G401 (cell line): Measurements from ENCODE around the gene ISL1. TPM values are rescaled to one million over a fixed set of nuclear protein-coding genes. Genes with fewer than 3 reads are reported as not detected.

Experiments
- DNase-seq: peaks from one replicate; pipeline ENCODE4 v3.0.0-alpha.2; 2015; ENCODE audit warnings: low spot score
- in situ Hi-C: cut with HindIII; loops from 2 replicates; pipeline ENCODE4 v1.10.0; 2016; ENCODE audit warnings: low sequenced_read_pairs, mixed read lengths
- total RNA-seq: library from RNA; depleted of rRNA; stranded (reverse); fragments of >200 nt; shearing (Covaris generic); gene quantifications from 2 replicates; pipeline ENCODE4 v1.2.3, GENCODE V29; 2014

ISL1 gene
- total RNA-seq, 1 experiment from 2014 or later: not detected

GRCh38 chr5:51385216-51385615, 2.0 kb downstream of the ISL1 start:
- DNase-seq: no peak
- in situ Hi-C loops: no loop called here

- DNase-seq: no peak
Observed at GRCh38 chr5:51386916-51387883, 4.0 kb downstream of the ISL1 start.

GRCh38 chr5:51387884-51388275, 4.6 kb downstream of the ISL1 start:
- in situ Hi-C loops: no loop called here
- DNase-seq: no peak

More at GRCh38 chr5:51386916-51387883, 4.0 kb downstream of the ISL1 start:
- in situ Hi-C loops: no loop called here

- in situ Hi-C loops: no loop called here
- no peak for DNase-seq
Observed at GRCh38 chr5:51388488-51389287, 5.4 kb downstream of the ISL1 start.

- in situ Hi-C loops: no loop called here
- DNase-seq: no peak
Observed at GRCh38 chr5:51389288-51389576, 6.0 kb downstream of the ISL1 start.

- DNase-seq: no peak
- in situ Hi-C loops: no loop called here
Observed at GRCh38 chr5:51389577-51390463, 6.6 kb downstream of the ISL1 start.

- in situ Hi-C loops: no loop called here
- no peak for DNase-seq
Observed at GRCh38 chr5:51391175-51391574, 7.9 kb downstream of the ISL1 start.

- in situ Hi-C loops: no loop called here
- DNase-seq: no peak
Observed at GRCh38 chr5:51392689-51393199, 9.5 kb downstream of the ISL1 start.

- in situ Hi-C loops: no loop called here
- no peak for DNase-seq
Observed at GRCh38 chr5:51394609-51395008, 11.4 kb downstream of the ISL1 start.

GRCh38 chr5:51395245-51395644, 12.0 kb downstream of the ISL1 start:
- no peak for DNase-seq
- in situ Hi-C loops: no loop called here

- in situ Hi-C loops: no loop called here
- no peak for DNase-seq
Observed at GRCh38 chr5:51395666-51396356, 12.6 kb downstream of the ISL1 start.

GRCh38 chr5:51396797-51397196, 13.5 kb downstream of the ISL1 start:
- in situ Hi-C loops: no loop called here
- no peak for DNase-seq

- in situ Hi-C loops: no loop called here
- DNase-seq: no peak
Observed at GRCh38 chr5:51397996-51398395, 14.7 kb downstream of the ISL1 start.

GRCh38 chr5:51398875-51399642, 15.8 kb downstream of the ISL1 start:
- no peak for DNase-seq
- in situ Hi-C loops: no loop called here

- in situ Hi-C loops: no loop called here
- no peak for DNase-seq
Observed at GRCh38 chr5:51399643-51400006, 16.4 kb downstream of the ISL1 start.

GRCh38 chr5:51404255-51404654, 21.0 kb downstream of the ISL1 start:
- DNase-seq: no peak
- in situ Hi-C loops: no loop called here

- in situ Hi-C loops: no loop called here
- no peak for DNase-seq
Observed at GRCh38 chr5:51411921-51412325, 28.7 kb downstream of the ISL1 start.

GRCh38 chr5:51414516-51414915, 31.3 kb downstream of the ISL1 start:
- in situ Hi-C loops: no loop called here
- no peak for DNase-seq
